ENCODE results near the gene SEC23A. TPM values are rescaled to one million over a fixed set of nuclear protein-coding genes. Genes with fewer than 3 reads are reported as not detected.
"Not testable (repeated sequence)": the region's sequence is repeated elsewhere in the genome, so short reads cannot be mapped to it uniquely, and the experiment has no call there.

SEC23A gene
- total RNA-seq, 1 donor from 2014 or later: 80.5 TPM

- no peak overlapping the region for H3K4me3 ChIP-seq (ENCODE audit: low read depth, low read length)
- DNase-seq (ENCODE audit: low read depth): no peak
- no peak for TF ChIP-seq CTCF (conservative IDR thresholded peaks at IDR 0.05; ENCODE audit: low read depth, low read length)
These were observed 15.5 kb downstream of the SEC23A start for GRCh38 chr14:39087493-39087892.

GRCh38 chr14:39085933-39086332, 17.1 kb downstream of the SEC23A start:
- no peak for TF ChIP-seq CTCF (conservative IDR thresholded peaks at IDR 0.05; ENCODE audit: low read depth, low read length)
- H3K4me3 ChIP-seq (ENCODE audit: low read depth, low read length): no peak overlapping the region
- DNase-seq (ENCODE audit: low read depth): no peak

GRCh38 chr14:39083127-39083526, 19.9 kb downstream of the SEC23A start:
- H3K4me3 ChIP-seq (ENCODE audit: low read depth, low read length): no peak overlapping the region
- TF ChIP-seq CTCF (conservative IDR thresholded peaks at IDR 0.05; ENCODE audit: low read depth, low read length): no peak
- no peak for DNase-seq (ENCODE audit: low read depth)

- TF ChIP-seq CTCF (conservative IDR thresholded peaks at IDR 0.05; ENCODE audit: low read depth, low read length): no peak
These were observed 22.1 kb downstream of the SEC23A start for GRCh38 chr14:39080886-39081285.

GRCh38 chr14:39071096-39071495, 31.9 kb downstream of the SEC23A start:
- no peak for DNase-seq (ENCODE audit: low read depth)
- H3K4me3 ChIP-seq (ENCODE audit: low read depth, low read length): no peak overlapping the region
- no peak for TF ChIP-seq CTCF (conservative IDR thresholded peaks at IDR 0.05; ENCODE audit: low read depth, low read length)

More at GRCh38 chr14:39080886-39081285, 22.1 kb downstream of the SEC23A start:
- no peak for DNase-seq (ENCODE audit: low read depth)
- no peak overlapping the region for H3K4me3 ChIP-seq (ENCODE audit: low read depth, low read length)

- no peak for DNase-seq (ENCODE audit: low read depth)
- no peak for TF ChIP-seq CTCF (conservative IDR thresholded peaks at IDR 0.05; ENCODE audit: low read depth, low read length)
- no peak overlapping the region for H3K4me3 ChIP-seq (ENCODE audit: low read depth, low read length)
These were observed 33.1 kb downstream of the SEC23A start for GRCh38 chr14:39069923-39070322.

GRCh38 chr14:39069169-39069805, 33.7 kb downstream of the SEC23A start:
- DNase-seq (ENCODE audit: low read depth); H3K4me3 ChIP-seq (ENCODE audit: low read depth, low read length): not testable (repeated sequence)
